BLaER1 treated with 17β-estradiol and CSF1 and Interleukin-3, amounts not matched to agents 10 nM and 100 nM (cell line): ENCODE results near the gene MYOZ2.

Experiments
- H3K27ac ChIP-seq, 11 experiments: shearing (Covaris generic); formaldehyde crosslinking; 2 replicates each; pipeline ENCODE4 v1.8.1; 2022
- H3K27me3 ChIP-seq, 11 experiments: shearing (Covaris generic); formaldehyde crosslinking; 2 replicates each; pipeline ENCODE4 v1.8.1; 2022
- H3K36me3 ChIP-seq, 11 experiments: shearing (Covaris generic); formaldehyde crosslinking; 2 replicates each; pipeline ENCODE4 v1.8.1; 2022
- H3K4me1 ChIP-seq, 10 experiments: shearing (Covaris generic); formaldehyde crosslinking; 2 replicates each; pipeline ENCODE4 v1.8.1; 2022
- H3K4me2 ChIP-seq, 11 experiments: shearing (Covaris generic); formaldehyde crosslinking; 2 replicates each; pipeline ENCODE4 v1.8.1; 2022
- H3K4me3 ChIP-seq, 10 experiments: shearing (Covaris generic); formaldehyde crosslinking; 2 replicates each; pipeline ENCODE4 v1.8.1; 2022
- H3K9ac ChIP-seq, 11 experiments: shearing (Covaris generic); formaldehyde crosslinking; 2 replicates each; pipeline ENCODE4 v1.8.1; 2022
- H3K9me3 ChIP-seq, 11 experiments: shearing (Covaris generic); formaldehyde crosslinking; replicated peaks in 1 of 11; 2 replicates each; pipeline ENCODE4 v1.8.1; 2022
- H4K20me1 ChIP-seq, 11 experiments: shearing (Covaris generic); formaldehyde crosslinking; 2 replicates each; pipeline ENCODE4 v1.8.1; 2022
- Cebpa-rat ChIP-seq, 11 experiments: shearing (Covaris generic); IDR thresholded peaks; 2 replicates each; pipeline ENCODE4 v1.8.1; 2022

Gene MYOZ2

DNA sequence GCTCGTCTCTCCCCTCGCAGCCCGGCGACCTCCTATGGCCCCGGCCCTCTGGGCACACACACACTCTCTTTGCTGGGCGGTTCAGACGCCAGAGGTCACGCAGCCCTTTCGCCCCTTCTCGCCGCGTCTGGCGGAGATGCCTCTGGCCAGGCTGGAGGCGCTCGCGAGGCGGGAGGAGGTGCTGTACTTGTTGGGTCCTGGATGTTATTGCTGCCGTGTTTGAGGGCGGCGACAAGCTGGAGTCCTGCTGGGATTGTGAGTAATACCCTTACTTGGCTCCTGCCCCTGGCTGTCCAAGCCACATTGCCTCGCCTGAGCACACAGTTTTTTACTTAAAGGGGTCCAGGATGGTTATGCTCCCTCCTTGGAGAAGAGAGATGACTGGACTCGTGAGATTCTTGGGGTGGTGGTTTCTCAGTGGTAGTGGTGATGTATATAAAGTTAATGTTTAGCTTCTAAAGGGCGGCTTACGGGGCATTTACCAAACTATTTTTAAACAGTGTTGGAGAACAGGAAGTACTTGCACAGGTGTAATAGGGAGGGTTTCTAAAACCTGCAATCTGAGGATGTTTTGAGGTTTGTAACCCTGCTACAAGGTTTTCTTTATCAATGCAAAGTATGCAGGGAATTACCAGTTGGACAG lies 77.5 kb downstream of the MYOZ2 start:
- Histone ChIP-seq H3K27ac (peak overlapping the region; percentile 72 to 85 (median 79)), H3K36me3 (peaks cover 0 to 15% (median 11%) of the 10 kb centered on the region in 11 experiments; a peak in 14 of 22 replicates), H3K27me3 (no peaks in the 10 kb centered on the region), H3K4me3 (peak overlapping the region; percentile 74 to 82 (median 78)), H3K9ac (peak overlapping the region; percentile 75 to 88 (median 84)), H3K4me2 (peak overlapping the region; percentile 67 to 92 (median 86)), H3K9me3 (no peaks in the 10 kb centered on the region), H3K4me1 (peaks cover 19 to 49% (median 34%) of the 10 kb centered on the region in 10 experiments), H4K20me1 (no peaks in the 10 kb centered on the region; a peak in 2 of 22 replicates)
- TF ChIP-seq Cebpa-rat (IDR thresholded peaks at IDR 0.05) = no peak

DNA sequence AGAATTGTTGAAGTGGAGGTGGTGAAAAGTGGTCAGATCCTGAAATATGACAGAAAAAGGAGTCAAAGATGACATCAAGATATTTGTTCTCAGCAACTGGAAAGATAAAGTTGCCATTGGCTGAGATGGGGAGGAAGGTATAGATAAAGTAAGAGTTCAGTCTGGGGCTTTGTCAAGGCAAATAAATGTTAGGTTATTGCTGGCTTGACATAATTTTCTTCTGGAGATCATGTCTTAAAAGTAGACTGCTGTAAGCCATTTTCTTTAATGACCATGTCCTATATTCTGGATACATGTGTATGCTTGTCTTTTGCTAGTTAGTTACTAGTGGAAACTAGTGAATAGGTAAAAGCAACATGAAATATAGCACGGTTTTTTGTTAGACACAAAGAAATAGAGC lies 82.5 kb downstream of the MYOZ2 start:
- Histone ChIP-seq H3K4me2 (no peak overlapping the region), H3K9me3 (peaks cover 4 to 14% (median 6%) of the 10 kb centered on the region in 11 experiments; a peak in 13 of 22 replicates), H3K27me3 (no peaks in the 10 kb centered on the region), H4K20me1 (no peaks in the 10 kb centered on the region; a peak in 2 of 22 replicates), H3K4me1 (peaks cover 6 to 20% (median 11%) of the 10 kb centered on the region in 10 experiments; a peak in 16 of 20 replicates), H3K9ac (no peak overlapping the region), H3K36me3 (peaks cover 15 to 53% (median 38%) of the 10 kb centered on the region in 11 experiments; a peak in 19 of 22 replicates), H3K27ac (no peak overlapping the region), H3K4me3 (no peak overlapping the region)
- no peak for TF ChIP-seq Cebpa-rat (IDR thresholded peaks at IDR 0.05)

DNA sequence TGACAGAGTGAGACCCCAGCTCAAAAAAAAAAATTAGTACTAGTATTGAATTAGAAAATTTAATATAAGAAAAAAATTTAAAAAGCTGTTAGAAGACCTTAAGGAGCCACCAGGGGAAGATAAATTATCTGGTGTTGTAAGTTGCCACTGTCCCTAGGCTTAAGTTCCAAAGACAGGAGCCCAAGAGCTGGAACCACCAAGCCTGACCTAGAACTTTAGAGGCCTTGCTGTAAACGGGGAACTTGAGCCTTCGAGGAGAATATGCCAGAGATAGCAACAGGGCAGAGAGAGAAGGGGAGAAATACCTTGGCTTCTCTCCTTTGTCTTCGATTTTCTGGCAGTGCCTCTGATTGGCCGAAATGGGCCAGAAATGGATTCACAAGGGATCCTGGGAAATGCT lies 85.8 kb downstream of the MYOZ2 start:
- no peak for TF ChIP-seq Cebpa-rat (IDR thresholded peaks at IDR 0.05)
- H3K27me3 ChIP-seq = no peaks in the 10 kb centered on the region

DNA sequence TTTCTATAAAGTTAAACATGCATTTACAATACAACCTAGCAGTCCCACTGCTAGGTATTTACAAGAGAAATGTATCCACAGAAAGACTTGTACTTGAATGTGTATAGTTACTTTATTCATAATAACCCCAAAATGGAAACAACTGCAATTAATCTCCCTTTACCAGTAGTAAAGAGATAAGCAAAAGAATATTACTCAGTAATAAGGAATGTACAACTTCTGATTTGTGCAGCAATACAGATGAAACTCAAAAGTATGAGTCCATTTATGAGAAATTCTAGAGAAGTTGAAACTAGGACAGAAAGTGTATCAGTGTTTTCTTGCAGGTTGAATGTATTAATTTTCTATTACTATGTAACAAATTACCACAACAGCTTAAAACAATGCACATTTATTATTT lies 92.1 kb downstream of the MYOZ2 start:
- Histone ChIP-seq H3K27ac (no peak overlapping the region), H3K4me3 (no peak overlapping the region), H3K4me1 (peaks cover 0 to 8% (median 0%) of the 10 kb centered on the region in 10 experiments; a peak in 3 of 20 replicates), H3K36me3 (peaks cover 6 to 38% (median 13%) of the 10 kb centered on the region in 11 experiments; a peak in 12 of 22 replicates), H3K4me2 (no peak overlapping the region), H3K9me3 (peaks cover 0 to 22% (median 10%) of the 10 kb centered on the region in 11 experiments; a peak in 12 of 22 replicates), H3K9ac (no peak overlapping the region), H3K27me3 (no peaks in the 10 kb centered on the region), H4K20me1 (no peaks in the 10 kb centered on the region)
- TF ChIP-seq Cebpa-rat (IDR thresholded peaks at IDR 0.05) = no peak

More for the DNA sequence above, 85.8 kb downstream of the MYOZ2 start:
- no peak overlapping the region for H3K4me3 ChIP-seq
- H3K9ac ChIP-seq = no peak overlapping the region
- H3K36me3 ChIP-seq = peaks cover 19 to 67% (median 47%) of the 10 kb centered on the region in 11 experiments; a peak in 19 of 22 replicates
- no peaks in the 10 kb centered on the region; a peak in 1 of 22 replicates for H4K20me1 ChIP-seq
- no peak overlapping the region for H3K27ac ChIP-seq
- peaks cover 0 to 14% (median 0%) of the 10 kb centered on the region in 10 experiments; a peak in 2 of 20 replicates for H3K4me1 ChIP-seq
- no peak overlapping the region for H3K4me2 ChIP-seq
- peaks cover 4 to 27% (median 16%) of the 10 kb centered on the region in 11 experiments; a peak in 18 of 22 replicates for H3K9me3 ChIP-seq

DNA sequence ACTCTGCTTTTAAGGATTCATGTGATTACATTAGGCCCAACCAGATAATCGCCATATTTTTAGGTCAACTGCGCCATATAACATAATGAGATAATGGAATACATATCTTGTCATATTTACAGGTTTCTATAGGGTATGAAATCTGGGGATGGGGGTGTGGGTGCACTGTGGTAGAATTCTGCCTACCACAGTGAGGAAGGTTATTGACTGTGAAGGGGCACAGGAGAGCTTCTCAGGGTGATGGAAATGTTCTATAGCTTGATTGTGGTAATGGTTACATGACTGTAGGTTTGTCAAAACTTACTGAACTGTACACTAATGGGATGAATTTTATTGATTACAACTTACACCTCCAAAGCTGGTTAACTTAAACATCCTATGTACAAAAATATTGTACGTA lies 92.8 kb downstream of the MYOZ2 start:
- Histone ChIP-seq H3K9ac (no peak overlapping the region), H3K9me3 (peaks cover 0 to 22% (median 10%) of the 10 kb centered on the region in 11 experiments; a peak in 12 of 22 replicates), H3K4me1 (peaks cover 0 to 9% (median 2%) of the 10 kb centered on the region in 10 experiments; a peak in 14 of 20 replicates), H4K20me1 (no peaks in the 10 kb centered on the region), H3K4me2 (no peak overlapping the region), H3K27ac (no peak overlapping the region), H3K4me3 (no peak overlapping the region), H3K36me3 (peaks cover 6 to 33% (median 13%) of the 10 kb centered on the region in 11 experiments; a peak in 11 of 22 replicates), H3K27me3 (no peaks in the 10 kb centered on the region)
- no peak for TF ChIP-seq Cebpa-rat (IDR thresholded peaks at IDR 0.05)

DNA sequence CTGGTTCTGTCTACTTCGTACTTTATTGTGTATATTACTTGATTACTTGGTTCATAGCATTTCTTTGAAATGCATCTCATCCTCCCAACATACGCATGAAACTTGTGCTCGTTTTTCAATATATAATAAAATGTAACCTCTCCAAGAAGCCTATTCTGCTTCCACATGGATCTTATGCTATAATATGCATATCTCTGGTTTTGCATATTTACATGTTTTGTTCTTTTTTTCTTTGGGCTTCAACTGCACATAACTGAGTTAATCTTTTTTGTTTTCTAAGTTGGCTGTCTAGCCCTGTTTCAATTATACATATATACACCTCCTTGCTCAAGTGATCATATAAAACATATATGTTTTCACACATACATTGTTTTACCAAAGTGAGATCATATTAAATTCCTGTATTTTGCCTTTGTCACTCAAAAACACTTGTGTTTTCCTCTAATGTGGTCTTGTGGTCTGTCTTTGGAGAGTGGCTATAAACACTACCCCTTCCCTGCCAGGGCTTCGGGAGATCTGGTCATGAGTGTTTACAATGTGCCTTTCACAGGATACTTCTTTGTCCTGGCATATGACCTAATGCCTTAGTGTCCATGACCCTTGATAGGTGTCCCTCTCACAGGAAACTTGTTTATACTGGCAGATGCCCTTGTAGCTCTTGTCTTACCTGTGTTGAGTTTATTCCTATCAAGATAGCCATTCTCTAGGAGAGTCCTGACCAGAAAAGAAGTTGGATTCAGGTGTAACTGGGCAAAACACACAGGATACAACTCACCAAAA lies 94.5 kb downstream of the MYOZ2 start:
- Histone ChIP-seq H3K4me1 (peaks cover 7 to 18% (median 10%) of the 10 kb centered on the region in 10 experiments; a peak in 19 of 20 replicates), H3K4me3 (no peak overlapping the region), H4K20me1 (no peaks in the 10 kb centered on the region), H3K9ac (no peak overlapping the region), H3K4me2 (no peak overlapping the region), H3K9me3 (peaks cover 0 to 8% (median 3%) of the 10 kb centered on the region in 11 experiments; a peak in 8 of 22 replicates), H3K36me3 (peaks cover under 1 to 25% (median 8%) of the 10 kb centered on the region in 11 experiments; a peak in 15 of 22 replicates), H3K27ac (no peak overlapping the region), H3K27me3 (no peaks in the 10 kb centered on the region)
- TF ChIP-seq Cebpa-rat (IDR thresholded peaks at IDR 0.05) = no peak

DNA sequence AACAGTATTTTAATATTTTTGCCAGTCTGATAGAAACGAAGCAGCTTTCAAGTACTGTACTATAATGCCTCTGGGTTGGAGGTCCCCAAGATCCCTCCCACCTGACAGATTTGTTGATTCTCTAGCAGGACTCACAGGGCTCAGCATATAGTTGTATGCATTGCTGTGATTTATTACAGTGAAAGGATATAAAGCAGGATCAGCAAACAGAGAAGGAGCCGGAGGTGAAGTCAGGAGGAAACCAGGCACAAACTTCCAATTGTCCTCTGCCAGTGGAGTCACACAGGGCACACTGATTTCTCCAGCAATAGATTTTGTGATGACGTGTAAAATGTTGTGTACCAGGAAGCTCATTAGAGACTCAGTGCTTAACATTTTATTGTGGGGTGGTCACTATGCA lies 95.9 kb downstream of the MYOZ2 start:
- Histone ChIP-seq H3K4me1 (peaks cover 7 to 18% (median 10%) of the 10 kb centered on the region in 10 experiments; a peak in 19 of 20 replicates), H3K27me3 (no peaks in the 10 kb centered on the region), H3K27ac (no peak overlapping the region), H3K4me3 (no peak overlapping the region), H3K4me2 (no peak overlapping the region), H4K20me1 (no peaks in the 10 kb centered on the region), H3K9me3 (0 out of 22 replicates have a peak, but pooled peaks cover 0 to 4% (median 0%) of the 10 kb centered on the region in 11 experiments), H3K36me3 (peaks cover 0 to 32% (median 16%) of the 10 kb centered on the region in 11 experiments; a peak in 16 of 22 replicates), H3K9ac (no peak overlapping the region)
- no peak for TF ChIP-seq Cebpa-rat (IDR thresholded peaks at IDR 0.05)

DNA sequence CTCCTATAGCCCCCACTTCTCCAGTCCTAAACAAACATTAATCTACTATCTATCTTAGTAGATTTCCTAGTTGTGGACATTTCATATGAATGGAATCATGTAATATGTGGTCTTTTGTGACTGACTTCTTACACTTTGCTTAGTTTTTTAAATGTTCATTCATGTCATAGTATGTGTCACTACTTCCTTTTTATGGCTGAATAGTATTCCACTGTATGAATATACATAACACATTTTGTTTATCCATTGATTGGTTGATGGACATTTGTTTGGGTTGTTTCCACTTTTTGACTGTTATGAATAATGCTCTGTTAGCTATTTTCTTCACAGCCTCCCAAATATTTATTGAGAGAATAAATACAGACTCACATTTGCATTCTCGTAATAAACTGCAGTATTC lies 96.7 kb downstream of the MYOZ2 start:
- no peak overlapping the region for H3K4me3 ChIP-seq
- no peak overlapping the region for H3K27ac ChIP-seq
- no peaks in the 10 kb centered on the region for H4K20me1 ChIP-seq
- no peak overlapping the region for H3K9ac ChIP-seq
- 0 out of 22 replicates have a peak, but pooled peaks cover 0 to 4% (median 0%) of the 10 kb centered on the region in 11 experiments for H3K9me3 ChIP-seq
- H3K36me3 ChIP-seq = peaks cover 0 to 32% (median 16%) of the 10 kb centered on the region in 11 experiments; a peak in 16 of 22 replicates
- no peaks in the 10 kb centered on the region for H3K27me3 ChIP-seq
- H3K4me1 ChIP-seq = peaks cover 7 to 18% (median 10%) of the 10 kb centered on the region in 10 experiments; a peak in 19 of 20 replicates
- TF ChIP-seq Cebpa-rat (IDR thresholded peaks at IDR 0.05) = no peak
- no peak overlapping the region for H3K4me2 ChIP-seq
